Measurements from ENCODE around the gene FAM120AOS.

The FAM120AOS gene

DNA sequence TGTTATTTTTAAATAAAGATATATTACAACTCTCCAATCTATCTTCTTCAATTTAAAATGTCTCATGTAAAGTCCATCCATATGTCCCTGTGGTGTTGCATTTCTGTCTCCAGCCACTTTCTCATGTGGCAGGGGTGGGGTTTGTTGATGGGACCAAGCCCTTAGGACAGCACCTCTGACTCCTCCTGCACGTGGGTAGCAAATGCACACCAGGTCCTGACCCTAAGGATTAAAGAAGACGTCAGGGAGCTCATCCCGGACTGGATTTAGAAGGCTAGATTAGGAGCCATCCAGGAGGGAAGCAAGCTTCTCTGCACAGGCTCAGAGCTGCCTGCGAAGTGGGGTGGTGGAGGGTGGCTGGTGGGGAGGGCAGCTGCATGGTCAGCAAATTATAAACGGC, 38.9 kb upstream of the FAM120AOS start:
- H3K27ac ChIP-seq: no peak overlapping the region
- H3K4me3 ChIP-seq (ENCODE audit: low read depth, low read length): no peak overlapping the region
- no peaks in the 10 kb centered on the region for H3K27me3 ChIP-seq (replicated peaks)
- in situ Hi-C loops (cut with HindIII; ENCODE audit: low pct_ligation_motif_present, low sequenced_read_pairs): no loop called here
- DNase-seq: no peak
- peaks cover 13% of the 10 kb centered on the region for H3K36me3 ChIP-seq (replicated peaks)
- TF ChIP-seq, protein P1, sequence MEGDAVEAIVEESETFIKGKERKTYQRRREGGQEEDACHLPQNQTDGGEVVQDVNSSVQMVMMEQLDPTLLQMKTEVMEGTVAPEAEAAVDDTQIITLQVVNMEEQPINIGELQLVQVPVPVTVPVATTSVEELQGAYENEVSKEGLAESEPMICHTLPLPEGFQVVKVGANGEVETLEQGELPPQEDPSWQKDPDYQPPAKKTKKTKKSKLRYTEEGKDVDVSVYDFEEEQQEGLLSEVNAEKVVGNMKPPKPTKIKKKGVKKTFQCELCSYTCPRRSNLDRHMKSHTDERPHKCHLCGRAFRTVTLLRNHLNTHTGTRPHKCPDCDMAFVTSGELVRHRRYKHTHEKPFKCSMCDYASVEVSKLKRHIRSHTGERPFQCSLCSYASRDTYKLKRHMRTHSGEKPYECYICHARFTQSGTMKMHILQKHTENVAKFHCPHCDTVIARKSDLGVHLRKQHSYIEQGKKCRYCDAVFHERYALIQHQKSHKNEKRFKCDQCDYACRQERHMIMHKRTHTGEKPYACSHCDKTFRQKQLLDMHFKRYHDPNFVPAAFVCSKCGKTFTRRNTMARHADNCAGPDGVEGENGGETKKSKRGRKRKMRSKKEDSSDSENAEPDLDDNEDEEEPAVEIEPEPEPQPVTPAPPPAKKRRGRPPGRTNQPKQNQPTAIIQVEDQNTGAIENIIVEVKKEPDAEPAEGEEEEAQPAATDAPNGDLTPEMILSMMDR (IDR thresholded peaks at IDR 0.05; ENCODE audit: low read depth, low read length, missing control alignments): no peak

DNA sequence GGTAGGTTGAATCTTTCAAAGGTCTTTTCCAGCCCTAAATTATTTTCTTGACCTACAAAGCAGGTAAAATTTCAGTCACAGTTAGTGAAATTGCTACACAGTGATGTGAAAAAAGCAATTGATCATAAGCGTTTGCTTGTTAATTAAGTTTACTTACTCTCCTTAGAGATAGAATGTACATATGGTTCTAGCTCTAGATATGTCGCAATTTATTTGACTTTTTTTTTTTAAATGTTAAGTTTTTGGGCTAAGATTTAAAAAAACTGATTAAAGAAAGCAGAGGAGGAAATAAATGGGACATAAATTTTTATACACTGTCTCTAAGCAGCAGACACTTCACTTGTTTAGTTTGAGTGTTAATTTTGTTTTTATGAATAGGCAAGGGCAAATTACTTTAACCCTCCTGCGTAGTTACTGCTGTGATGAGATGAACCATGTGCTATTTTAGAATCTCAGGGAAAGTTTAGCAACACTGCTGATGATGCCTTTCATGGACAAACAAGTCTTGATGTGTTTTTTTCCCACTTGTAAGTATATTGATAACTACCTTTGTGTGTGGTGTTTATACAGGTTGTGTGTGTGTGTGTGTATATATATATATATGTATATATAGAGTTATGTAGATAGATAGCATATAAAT, 38.3 kb upstream of the FAM120AOS start:
- TF ChIP-seq, protein P1 (IDR thresholded peaks at IDR 0.05; ENCODE audit: low read depth, low read length, missing control alignments): no peak
- Histone ChIP-seq H3K4me3 (ENCODE audit: low read depth, low read length) (no peak overlapping the region), H3K27me3 (replicated peaks) (no peaks in the 10 kb centered on the region), H3K36me3 (replicated peaks) (peaks cover 7% of the 10 kb centered on the region), H3K27ac (no peak overlapping the region)
- DNase-seq: no peak
- in situ Hi-C loops (cut with HindIII; ENCODE audit: low pct_ligation_motif_present, low sequenced_read_pairs): no loop called here

DNA sequence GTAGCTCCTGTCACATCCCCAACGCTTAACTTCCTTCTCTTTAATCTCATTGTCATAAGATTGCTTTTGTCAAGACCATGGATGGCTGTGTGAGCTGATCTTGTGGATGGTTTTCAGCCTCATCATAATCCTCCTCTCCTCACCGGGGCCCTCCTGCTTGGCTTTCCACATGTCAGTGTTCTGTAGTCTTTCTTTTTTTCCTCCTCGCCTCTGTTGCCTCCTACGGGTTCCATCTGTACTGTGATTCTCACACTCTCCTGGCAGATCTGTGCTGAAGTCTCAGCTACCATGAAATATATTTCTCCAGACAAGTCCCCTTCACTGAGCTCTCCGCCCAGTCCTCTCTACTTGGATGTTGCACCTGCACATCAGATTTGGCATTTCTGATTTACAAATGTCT, 34.9 kb upstream of the FAM120AOS start:
- in situ Hi-C loops (cut with HindIII; ENCODE audit: low pct_ligation_motif_present, low sequenced_read_pairs): no loop called here
- H3K27me3 ChIP-seq (replicated peaks): no peaks in the 10 kb centered on the region
- no peak overlapping the region for H3K4me3 ChIP-seq (ENCODE audit: low read depth, low read length)
- H3K27ac ChIP-seq: no peak overlapping the region
- TF ChIP-seq, protein P1 (IDR thresholded peaks at IDR 0.05; ENCODE audit: low read depth, low read length, missing control alignments): no peak
- peaks cover 11% of the 10 kb centered on the region for H3K36me3 ChIP-seq (replicated peaks)
- DNase-seq: no peak

DNA sequence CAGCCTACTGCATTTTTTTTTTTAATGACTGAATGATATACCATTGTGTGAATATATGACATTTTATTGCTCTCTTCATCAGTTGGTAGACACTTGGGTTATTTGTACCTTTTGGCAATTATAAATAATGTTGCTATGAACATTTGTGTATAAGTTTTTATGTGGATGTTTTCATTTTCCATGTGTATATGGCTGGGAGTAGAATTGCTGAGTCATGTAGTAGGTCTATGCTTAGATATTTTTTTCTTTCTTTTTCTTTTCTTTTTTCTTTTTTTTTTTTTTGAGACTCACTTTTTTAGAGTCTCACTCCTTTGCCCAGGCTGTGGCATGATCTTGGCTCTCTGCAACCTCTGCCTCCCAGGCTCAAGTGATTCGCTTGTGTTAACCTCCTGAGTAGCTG, 32.9 kb upstream of the FAM120AOS start:
- TF ChIP-seq, protein P1 (IDR thresholded peaks at IDR 0.05; ENCODE audit: low read depth, low read length, missing control alignments): no peak
- peaks cover 11% of the 10 kb centered on the region for H3K36me3 ChIP-seq (replicated peaks)
- DNase-seq: no peak
- no peaks in the 10 kb centered on the region for H3K27me3 ChIP-seq (replicated peaks)
- in situ Hi-C loops (cut with HindIII; ENCODE audit: low pct_ligation_motif_present, low sequenced_read_pairs): no loop called here
- H3K27ac ChIP-seq: peak overlapping the region; percentile 6
- H3K4me3 ChIP-seq (ENCODE audit: low read depth, low read length): no peak overlapping the region

DNA sequence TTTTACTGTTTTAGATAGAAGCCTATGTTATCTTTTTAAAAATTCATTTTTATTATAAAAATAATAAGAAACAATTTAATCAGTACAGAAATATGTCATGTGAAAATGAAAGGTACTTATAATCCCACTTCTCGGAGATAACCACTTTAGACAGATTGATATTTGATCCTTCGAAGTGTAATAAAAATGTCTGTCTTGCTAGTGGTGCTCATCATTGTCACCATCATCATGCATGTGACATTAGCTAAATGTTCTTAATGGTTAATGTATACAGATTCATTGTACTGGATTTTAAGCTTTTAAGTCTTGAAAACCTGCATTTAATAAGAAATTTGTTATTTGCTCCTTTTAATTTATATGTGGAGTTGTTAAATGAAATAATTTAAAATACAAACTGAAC, 30.1 kb upstream of the FAM120AOS start:
- H3K4me3 ChIP-seq (ENCODE audit: low read depth, low read length): no peak overlapping the region
- no peaks in the 10 kb centered on the region for H3K27me3 ChIP-seq (replicated peaks)
- in situ Hi-C loops (cut with HindIII; ENCODE audit: low pct_ligation_motif_present, low sequenced_read_pairs): no loop called here
- DNase-seq: no peak
- TF ChIP-seq, protein P1 (IDR thresholded peaks at IDR 0.05; ENCODE audit: low read depth, low read length, missing control alignments): no peak
- H3K27ac ChIP-seq: no peak overlapping the region
- H3K36me3 ChIP-seq (replicated peaks): peaks cover 11% of the 10 kb centered on the region

DNA sequence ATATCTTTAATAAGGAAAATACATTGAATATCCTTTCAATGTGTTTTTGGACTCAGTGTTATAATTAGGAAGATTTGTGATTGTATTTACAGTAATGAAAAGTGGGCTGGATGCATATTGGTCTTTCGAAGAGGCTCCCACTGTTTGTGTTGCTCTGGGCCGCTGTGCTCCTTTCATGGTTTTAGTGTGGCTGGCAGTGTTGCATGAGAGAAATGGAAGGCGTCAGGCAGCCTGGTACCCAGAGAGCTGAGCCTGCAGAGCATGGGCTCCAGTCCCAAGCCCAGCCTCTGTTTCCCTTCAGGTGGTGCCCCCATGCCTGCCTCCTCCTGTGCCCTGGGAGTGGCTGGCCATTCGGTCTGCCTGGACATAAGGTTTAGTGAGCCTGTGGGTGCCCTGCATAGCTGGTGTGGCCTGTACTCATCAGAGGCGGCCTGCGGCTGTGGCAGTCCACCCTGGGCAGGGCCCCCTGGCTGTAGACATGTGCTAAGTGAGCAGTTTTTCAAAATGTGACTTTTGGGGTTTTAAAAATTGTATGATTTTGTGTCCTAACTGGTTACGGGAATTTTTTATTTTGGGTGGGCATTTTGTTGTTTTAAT, 27.4 kb upstream of the FAM120AOS start:
- H3K27me3 ChIP-seq (replicated peaks): no peaks in the 10 kb centered on the region
- DNase-seq: no peak
- peaks cover 14% of the 10 kb centered on the region for H3K36me3 ChIP-seq (replicated peaks)
- H3K4me3 ChIP-seq (ENCODE audit: low read depth, low read length): no peak overlapping the region
- H3K27ac ChIP-seq: no peak overlapping the region
- in situ Hi-C loops (cut with HindIII; ENCODE audit: low pct_ligation_motif_present, low sequenced_read_pairs): no loop called here
- TF ChIP-seq, protein P1 (IDR thresholded peaks at IDR 0.05; ENCODE audit: low read depth, low read length, missing control alignments): peak; percentile 47
